HEK293T (cell line): ENCODE results near the gene TLX3.
"Not testable (repeated sequence)": the region's sequence is repeated elsewhere in the genome, so short reads cannot be mapped to it uniquely, and the experiment has no call there.

Experiments
- CTCF ChIA-PET: fragments of 350-600 bp; formaldehyde crosslinking; extraction: SDS; loops from one replicate; lab custom pipeline; 2021; ENCODE audit warnings: antibody characterized with exemption, inconsistent platforms; lab: Yijun Ruan, JAX
- POLR2A ChIA-PET: fragments of 350-600 bp; formaldehyde crosslinking; extraction: SDS; loops from one replicate; lab custom pipeline; 2020; ENCODE audit warnings: antibody characterized with exemption, inconsistent platforms; lab: Yijun Ruan, JAX
- DNase-seq: peaks from one replicate; pipeline ENCODE4 v3.0.0; 2012; ENCODE audit warnings: mixed read lengths; ENCODE audit errors: extremely low spot score
- ARNT ChIP-seq: fragments of 450-650 bp; IDR thresholded peaks from 2 replicates; pipeline ENCODE4 v1.6.1; 2017; ENCODE audit warnings: mild to moderate bottlenecking
- BHLHE40 ChIP-seq: fragments of 450-650 bp; IDR thresholded peaks from 2 replicates; pipeline ENCODE4 v1.6.1; 2016; ENCODE audit warnings: mild to moderate bottlenecking, moderate library complexity, borderline replicate concordance
- CTBP1 ChIP-seq: fragments of 450-650 bp; IDR thresholded peaks from 2 replicates; pipeline ENCODE4 v1.6.1; 2016; ENCODE audit warnings: borderline replicate concordance
- ELF4 ChIP-seq: fragments of 450-650 bp; IDR thresholded peaks from 2 replicates; pipeline ENCODE4 v1.6.1; 2017; ENCODE audit warnings: antibody characterized with exemption
- FOXA1 ChIP-seq: fragments of 450-650 bp; IDR thresholded peaks from 2 replicates; pipeline ENCODE4 v1.6.1; 2016; ENCODE audit warnings: mild to moderate bottlenecking
- FOXK2 ChIP-seq: fragments of 450-650 bp; IDR thresholded peaks from 2 replicates; pipeline ENCODE4 v1.6.1; 2016; ENCODE audit warnings: mild to moderate bottlenecking
- FOXM1 ChIP-seq: fragments of 450-650 bp; IDR thresholded peaks from 2 replicates; pipeline ENCODE4 v1.6.1; 2017; ENCODE audit warnings: mild to moderate bottlenecking, borderline replicate concordance
- HDGF ChIP-seq: fragments of 450-650 bp; IDR thresholded peaks from 2 replicates; pipeline ENCODE4 v1.6.1; 2017; ENCODE audit warnings: antibody characterized with exemption, borderline replicate concordance
- L3MBTL2 ChIP-seq: fragments of 450-650 bp; conservative IDR thresholded peaks from 2 replicates; pipeline ENCODE4 v1.6.1; 2016; ENCODE audit warnings: mild to moderate bottlenecking
- LEF1 ChIP-seq: fragments of 450-650 bp; IDR thresholded peaks from 2 replicates; pipeline ENCODE4 v1.6.1; 2017; ENCODE audit warnings: mild to moderate bottlenecking, borderline replicate concordance
- NFRKB ChIP-seq: fragments of 450-650 bp; IDR thresholded peaks from 2 replicates; pipeline ENCODE4 v1.6.1; 2016; ENCODE audit warnings: mild to moderate bottlenecking, moderate library complexity
- SP1 ChIP-seq: fragments of 450-650 bp; IDR thresholded peaks from 2 replicates; pipeline ENCODE4 v1.6.1; 2017
- SUZ12 ChIP-seq: fragments of 450-650 bp; IDR thresholded peaks from 2 replicates; pipeline ENCODE4 v1.6.1; 2016; ENCODE audit warnings: mild to moderate bottlenecking
- TARDBP ChIP-seq: fragments of 450-650 bp; IDR thresholded peaks from 2 replicates; pipeline ENCODE4 v1.6.1; 2016
- ZNF384 ChIP-seq: fragments of 450-650 bp; IDR thresholded peaks from 2 replicates; pipeline ENCODE4 v1.6.1; 2016
- TF ChIP-seq, protein P1 (sequence below): fragments of 450-650 bp; IDR thresholded peaks from 2 replicates; pipeline ENCODE4 v1.6.1; 2016

Gene TLX3

DNA sequence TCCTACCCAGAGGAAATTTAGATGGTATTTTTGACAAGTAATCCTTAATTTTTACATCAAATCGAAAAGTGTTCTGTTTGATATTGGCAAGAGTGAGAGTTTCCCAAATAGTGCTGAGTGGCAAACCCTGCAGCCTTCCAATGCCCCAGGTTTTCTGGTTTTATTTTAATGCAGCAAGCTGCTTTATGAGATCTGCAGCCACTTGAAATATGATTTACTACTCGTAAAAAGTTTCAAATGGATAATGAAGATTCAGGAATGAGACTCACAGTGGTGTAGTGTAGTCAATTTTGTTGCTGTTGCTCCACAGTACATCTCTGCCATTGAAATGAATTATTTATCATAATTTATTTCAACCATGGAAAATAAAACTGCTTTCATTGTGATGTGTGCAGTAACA, 23.6 kb upstream of the TLX3 start:
- ChIA-PET POLR2A (no interaction called here), CTCF (no interaction called here)
- DNase-seq, result no peak
- TF ChIP-seq, protein P1, sequence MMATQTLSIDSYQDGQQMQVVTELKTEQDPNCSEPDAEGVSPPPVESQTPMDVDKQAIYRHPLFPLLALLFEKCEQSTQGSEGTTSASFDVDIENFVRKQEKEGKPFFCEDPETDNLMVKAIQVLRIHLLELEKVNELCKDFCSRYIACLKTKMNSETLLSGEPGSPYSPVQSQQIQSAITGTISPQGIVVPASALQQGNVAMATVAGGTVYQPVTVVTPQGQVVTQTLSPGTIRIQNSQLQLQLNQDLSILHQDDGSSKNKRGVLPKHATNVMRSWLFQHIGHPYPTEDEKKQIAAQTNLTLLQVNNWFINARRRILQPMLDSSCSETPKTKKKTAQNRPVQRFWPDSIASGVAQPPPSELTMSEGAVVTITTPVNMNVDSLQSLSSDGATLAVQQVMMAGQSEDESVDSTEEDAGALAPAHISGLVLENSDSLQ, result peak; percentile 20; the same call in 1 of the 2 replicates
- no peak for TF ChIP-seq FOXA1
- TF ChIP-seq ZNF384, result no peak

DNA sequence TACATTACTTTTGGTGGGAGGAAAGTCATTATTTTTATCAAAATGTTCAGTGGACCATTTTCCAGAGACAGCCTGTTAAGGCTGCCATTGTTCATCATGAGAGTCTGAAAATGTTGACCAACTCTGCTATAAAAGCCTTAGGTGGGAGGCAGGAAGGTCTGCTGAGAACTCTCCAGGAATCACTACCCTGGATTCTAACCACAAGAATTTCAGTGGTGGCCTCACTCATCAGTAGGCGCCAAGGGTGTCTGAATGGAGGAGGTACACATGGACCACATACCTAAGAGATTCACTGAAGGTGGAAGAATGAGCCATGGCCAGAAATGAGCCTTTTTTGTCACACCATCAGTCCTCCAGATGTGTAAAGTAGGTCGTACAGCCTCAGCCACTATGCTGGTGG, 21.0 kb upstream of the TLX3 start:
- no peak for TF ChIP-seq LEF1
- no peak for TF ChIP-seq TARDBP
- no peak for TF ChIP-seq ZNF384
- no peak for TF ChIP-seq BHLHE40
- no peak for TF ChIP-seq ELF4
- DNase-seq, result no peak
- CTCF ChIA-PET, result no interaction called here
- POLR2A ChIA-PET, result no interaction called here

DNA sequence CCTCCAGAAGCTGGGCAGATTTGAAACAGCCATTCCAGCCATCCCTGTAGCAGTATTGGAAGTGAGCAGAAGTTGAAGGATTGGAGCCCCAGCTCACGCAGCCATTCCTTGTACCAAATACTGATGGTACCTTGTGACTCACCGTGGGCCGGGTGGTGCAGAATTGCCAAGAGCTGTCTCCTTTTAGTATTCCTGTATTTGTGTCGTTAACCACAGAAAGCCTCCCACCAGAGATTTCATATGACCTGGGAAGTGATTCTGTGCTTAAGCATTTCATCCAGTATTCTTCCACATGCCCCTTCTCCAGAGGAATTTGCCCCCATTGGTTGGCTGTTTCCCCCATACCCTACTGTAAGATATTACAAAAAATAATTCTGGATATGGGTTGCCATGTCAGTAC, 17.7 kb upstream of the TLX3 start:
- CTCF ChIA-PET, result no interaction called here
- TF ChIP-seq BHLHE40, result no peak
- no peak for TF ChIP-seq NFRKB
- TF ChIP-seq LEF1, result no peak
- TF ChIP-seq ZNF384, result no peak
- TF ChIP-seq FOXM1, result no peak
- TF ChIP-seq FOXK2, result no peak
- TF ChIP-seq, protein P1, result no peak
- TF ChIP-seq ELF4, result no peak
- TF ChIP-seq L3MBTL2, result no peak
- no peak for TF ChIP-seq TARDBP
- POLR2A ChIA-PET, result interaction anchor here (1.5 kb wide), 1 partner anchor 96 kb away, joined by 3 read pairs; the partner anchor contains the start of gene NPM1
- no peak for DNase-seq

DNA sequence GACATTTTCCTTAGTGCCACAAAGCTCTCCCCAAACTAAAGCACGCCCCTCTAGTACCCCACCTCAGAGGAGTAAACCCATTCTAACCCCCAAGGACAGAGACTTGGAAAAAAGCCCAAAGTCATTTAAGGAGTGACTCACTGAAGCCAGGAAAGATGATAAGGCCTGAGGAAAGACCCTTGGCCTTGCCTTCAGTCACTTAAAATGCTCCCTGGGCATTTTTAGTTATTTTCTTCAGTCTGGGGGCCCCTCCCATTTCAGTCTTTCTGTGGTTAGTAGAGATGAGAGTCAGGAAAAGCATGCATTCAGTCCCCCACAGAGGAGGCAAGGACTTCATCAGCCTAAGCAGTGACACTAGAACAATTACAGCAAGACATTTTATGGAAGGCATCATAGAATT, 13.7 kb upstream of the TLX3 start:
- no peak for DNase-seq
- no peak for TF ChIP-seq HDGF
- TF ChIP-seq ZNF384, result no peak
- no peak for TF ChIP-seq FOXK2
- no peak for TF ChIP-seq ELF4
- POLR2A ChIA-PET, result no interaction called here
- CTCF ChIA-PET, result no interaction called here

DNA sequence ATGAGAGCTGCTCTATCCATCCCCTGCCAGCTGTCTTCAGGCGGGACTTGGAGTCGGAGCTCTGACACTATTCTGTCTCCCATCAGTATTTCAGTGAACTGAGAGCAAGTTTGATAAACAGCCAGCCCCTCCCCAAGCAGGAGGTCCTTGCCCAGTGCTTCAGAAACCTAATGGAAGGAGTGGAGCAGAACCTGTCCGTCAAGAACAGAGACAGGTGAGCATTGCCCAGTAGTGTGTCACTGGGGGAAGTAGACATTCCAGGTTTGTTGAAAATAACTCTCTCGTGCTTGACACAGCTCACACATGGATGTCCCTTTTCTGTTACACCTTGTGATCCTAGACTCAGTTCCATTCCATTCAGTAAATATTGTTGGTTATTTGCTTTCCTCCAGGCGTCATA, 13.2 kb upstream of the TLX3 start:
- ChIA-PET CTCF (no interaction called here), POLR2A (no interaction called here)
- TF ChIP-seq, protein P1, result no peak
- TF ChIP-seq TARDBP (no peak), CTBP1 (no peak), LEF1 (no peak), L3MBTL2 (no peak), NFRKB (no peak), SUZ12 (no peak), ARNT (no peak), SP1 (no peak), HDGF (no peak), FOXM1 (no peak), ELF4 (no peak)
- no peak for DNase-seq

DNA sequence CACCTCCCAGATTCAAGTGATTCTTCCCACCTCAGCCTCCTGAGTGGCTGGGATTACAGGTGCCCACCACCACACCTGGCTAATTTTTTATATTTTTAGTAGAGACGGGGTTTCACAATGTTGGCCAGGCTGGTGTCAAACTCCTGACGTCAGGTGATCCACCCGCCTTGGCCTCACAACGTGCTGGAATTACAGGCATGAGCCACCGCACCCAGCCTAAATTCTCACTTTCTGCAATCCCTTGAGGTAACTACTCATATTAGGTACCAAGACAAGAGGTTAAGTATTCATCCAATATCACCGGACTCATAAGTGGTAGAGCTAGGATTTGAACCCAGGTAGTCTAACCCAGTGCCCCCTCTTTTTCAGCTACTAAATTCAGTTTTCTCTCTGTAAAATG, 11.1 kb upstream of the TLX3 start:
- POLR2A ChIA-PET, DNase-seq, CTCF ChIA-PET: not testable (repeated sequence)

DNA sequence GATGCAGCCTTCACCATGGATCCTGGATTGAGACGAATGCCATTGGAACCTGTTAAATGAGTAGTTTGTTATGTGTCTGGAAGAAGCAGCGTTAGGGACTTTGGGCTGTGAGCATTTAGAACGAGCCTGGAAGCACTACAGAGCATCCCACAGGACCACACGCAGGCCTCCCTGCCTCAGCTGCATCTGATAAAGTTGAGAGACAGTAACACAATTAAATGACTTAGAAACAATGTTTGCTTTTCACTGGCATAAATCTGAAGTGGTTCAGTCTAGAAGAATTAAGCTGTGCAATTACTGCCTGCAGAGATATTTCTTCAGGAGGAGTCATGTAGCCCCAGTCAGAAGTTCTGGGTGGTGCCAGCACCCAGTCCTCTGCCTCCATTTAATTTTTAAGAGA, 9.8 kb upstream of the TLX3 start:
- no peak for DNase-seq
- ChIA-PET CTCF (no interaction called here), POLR2A (interaction anchor here (1.5 kb wide), 1 partner anchor 9 kb away, joined by 4 read pairs; no protein-coding TSS in a partner anchor)
- TF ChIP-seq TARDBP (no peak), FOXK2 (no peak), ZNF384 (no peak), L3MBTL2 (no peak), ARNT (no peak), CTBP1 (no peak)
- TF ChIP-seq, protein P1, result no peak

DNA sequence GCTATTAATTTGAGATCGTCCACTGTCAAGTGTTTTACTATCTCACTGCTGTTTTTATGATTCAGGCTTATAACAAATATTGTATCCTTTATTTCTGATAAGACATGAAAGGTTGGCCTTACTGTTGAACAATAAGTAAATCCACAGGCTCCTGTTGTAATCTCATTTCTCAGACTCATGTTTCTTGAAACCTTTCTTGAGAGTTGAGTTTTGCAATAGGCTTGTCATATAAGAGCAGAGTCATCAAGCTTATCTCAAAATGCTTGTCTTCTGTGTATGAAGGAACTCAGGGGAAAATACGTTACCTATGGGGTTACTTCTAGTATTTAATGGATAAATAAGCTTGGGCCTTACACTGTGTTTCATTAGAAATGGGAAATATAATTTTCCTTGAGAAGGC, 9.2 kb upstream of the TLX3 start:
- CTCF ChIA-PET, result no interaction called here

More for the DNA sequence above, 9.2 kb upstream of the TLX3 start:
- no peak for DNase-seq
- TF ChIP-seq FOXK2 (no peak), CTBP1 (no peak), HDGF (no peak), LEF1 (no peak), FOXM1 (no peak)
- POLR2A ChIA-PET, result interaction anchor here (1.5 kb wide), 1 partner anchor 9 kb away, joined by 4 read pairs; no protein-coding TSS in a partner anchor
